Mesenchymal stem cell (in vitro differentiated cells and primary cell): Measurements from ENCODE around the gene KRTAP10-3.
"Not testable (repeated sequence)": the region's sequence is repeated elsewhere in the genome, so short reads cannot be mapped to it uniquely, and the experiment has no call there.

Experiments used
- DNase-seq: peaks from one replicate; pipeline ENCODE4 v3.0.0-alpha.2; 2013
- H2AFZ ChIP-seq: one replicate; pipeline ENCODE4 v1.6.1; 2013; ENCODE audit warnings: low read depth, mild to moderate bottlenecking, control low read depth, inconsistent platforms, low read length, moderate library complexity
- H2AK5ac ChIP-seq: 2 replicates; pipeline ENCODE4 v1.6.1; 2013; ENCODE audit warnings: low read length, moderate library complexity, mild to moderate bottlenecking, inconsistent platforms; ENCODE audit not compliant: severe bottlenecking
- H2BK120ac ChIP-seq: one replicate; pipeline ENCODE4 v1.6.1; 2013; ENCODE audit warnings: low read depth, mild to moderate bottlenecking, inconsistent platforms, low read length, moderate library complexity
- H2BK12ac ChIP-seq, 2 experiments: one replicate each; pipeline ENCODE4 v1.6.1; 2013; ENCODE audit warnings: inconsistent platforms in 2 of 2, low read length in 2 of 2, mild to moderate bottlenecking in 2 of 2, moderate library complexity in 2 of 2, control low read depth in 1 of 2
- H2BK15ac ChIP-seq: one replicate; pipeline ENCODE4 v1.6.1; 2013; ENCODE audit warnings: mild to moderate bottlenecking, low read depth, inconsistent platforms; ENCODE audit not compliant: poor library complexity, severe bottlenecking
- H2BK5ac ChIP-seq: 2 replicates; pipeline ENCODE4 v1.6.1; 2013; ENCODE audit warnings: low read depth, mild to moderate bottlenecking, low read length, control low read depth, inconsistent platforms; ENCODE audit not compliant: poor library complexity, severe bottlenecking
- H3K14ac ChIP-seq, 2 experiments: one replicate each; pipeline ENCODE4 v1.6.1; 2013; ENCODE audit warnings: inconsistent platforms in 2 of 2, low read length in 2 of 2, control low read depth in 1 of 2, mild to moderate bottlenecking in 1 of 2, moderate library complexity in 1 of 2
- H3K18ac ChIP-seq, 2 experiments: one replicate each; pipeline ENCODE4 v1.6.1; 2013; ENCODE audit warnings: inconsistent platforms in 2 of 2, low read length in 2 of 2, control low read depth in 1 of 2, low read depth in 1 of 2, mild to moderate bottlenecking in 1 of 2
- H3K23ac ChIP-seq, 2 experiments: one replicate each; pipeline ENCODE4 v1.6.1; 2013; ENCODE audit warnings: inconsistent platforms in 2 of 2, low read length in 2 of 2, mild to moderate bottlenecking in 2 of 2, moderate library complexity in 2 of 2, control low read depth in 1 of 2
- H3K27ac ChIP-seq: 2 replicates; pipeline ENCODE4 v1.5.1; 2013; ENCODE audit warnings: mild to moderate bottlenecking, moderate library complexity, low read length, control low read depth, inconsistent platforms; ENCODE audit not compliant: poor library complexity, severe bottlenecking
- H3K27me3 ChIP-seq, 2 experiments: 2 replicates each; pipeline versions ENCODE4 v1.6.1 to v1.7.0; 2013; ENCODE audit warnings: low read length in 2 of 2, mild to moderate bottlenecking in 2 of 2, moderate library complexity in 2 of 2, control low read depth in 1 of 2, inconsistent platforms in 1 of 2; ENCODE audit not compliant: control insufficient read depth in 1 of 2, insufficient read depth in 1 of 2
- H3K36me3 ChIP-seq, 2 experiments: 2 replicates each; pipeline versions ENCODE4 v1.6.1 to v1.7.0; 2013; ENCODE audit warnings: low read length in 2 of 2, control low read depth in 1 of 2, inconsistent platforms in 1 of 2, low read depth in 1 of 2, mild to moderate bottlenecking in 1 of 2; ENCODE audit not compliant: insufficient read depth in 2 of 2, control insufficient read depth in 1 of 2
- H3K4ac ChIP-seq, 2 experiments: one replicate each; pipeline ENCODE4 v1.6.1; 2013; ENCODE audit warnings: inconsistent platforms in 2 of 2, low read length in 2 of 2, mild to moderate bottlenecking in 2 of 2, moderate library complexity in 2 of 2, control low read depth in 1 of 2, low read depth in 1 of 2
- H3K4me1 ChIP-seq: 2 replicates; pipeline ENCODE4 v1.6.1; 2013; ENCODE audit warnings: low read depth, low read length, control low read depth; ENCODE audit not compliant: control insufficient read depth, insufficient read depth
- H3K4me2 ChIP-seq: 2 replicates; pipeline ENCODE4 v1.6.1; 2013; ENCODE audit warnings: low read length, mild to moderate bottlenecking, inconsistent platforms; ENCODE audit not compliant: poor library complexity, severe bottlenecking
- H3K4me3 ChIP-seq, 2 experiments: 2 replicates each; pipeline versions ENCODE4 v1.5.1 to v1.7.0; 2013; ENCODE audit warnings: low read length in 2 of 2, mild to moderate bottlenecking in 2 of 2, control low read depth in 1 of 2, low read depth in 1 of 2; ENCODE audit not compliant: insufficient read depth in 1 of 2
- H3K79me1 ChIP-seq: replicated peaks from 2 replicates; pipeline ENCODE4 v1.6.1; 2013; ENCODE audit warnings: mild to moderate bottlenecking, control low read depth, low read length, inconsistent platforms; ENCODE audit not compliant: poor library complexity, severe bottlenecking
- H3K9ac ChIP-seq: 2 replicates; pipeline ENCODE4 v1.7.0; 2013; ENCODE audit warnings: mild to moderate bottlenecking, low read length, moderate library complexity
- H3K9me3 ChIP-seq: 2 replicates; pipeline ENCODE4 v1.7.0; 2013; ENCODE audit warnings: mild to moderate bottlenecking, low read length; ENCODE audit not compliant: control insufficient read depth
- H4K8ac ChIP-seq: one replicate; pipeline ENCODE4 v1.6.1; 2013; ENCODE audit warnings: inconsistent platforms, mild to moderate bottlenecking, low read length, moderate library complexity
- H4K91ac ChIP-seq: one replicate; pipeline ENCODE4 v1.6.1; 2013; ENCODE audit warnings: mild to moderate bottlenecking, low read length, inconsistent platforms
- WGBS: methylation state at CpG from one replicate; pipeline ENCODE4 v1.1.7; 2013; ENCODE audit warnings: mixed read lengths; 5-methylcytosine and 5-hydroxymethylcytosine counted together

Gene KRTAP10-3

GRCh38 chr21:44590897-44591800 is 32.6 kb upstream of the KRTAP10-3 start:
- WGBS = 88% methylated on average over 17 of the region's 19 CpGs
- H3K9me3 ChIP-seq, H4K91ac ChIP-seq, H3K18ac ChIP-seq, H2BK12ac ChIP-seq, H3K4me2 ChIP-seq, H2BK120ac ChIP-seq, H3K14ac ChIP-seq, H3K23ac ChIP-seq, H2AK5ac ChIP-seq, H4K8ac ChIP-seq, H2AFZ ChIP-seq, DNase-seq, H3K4me1 ChIP-seq, H3K4ac ChIP-seq, H3K79me1 ChIP-seq, H3K36me3 ChIP-seq, H3K27ac ChIP-seq, H3K4me3 ChIP-seq, H3K9ac ChIP-seq, H2BK5ac ChIP-seq: not testable (repeated sequence)
- Histone ChIP-seq H2BK15ac (peak overlapping the region; percentile 26), H3K27me3 (peaks cover 39 to 42% of the 10 kb centered on the region in 2 experiments)

GRCh38 chr21:44590311-44590721 is 31.7 kb upstream of the KRTAP10-3 start:
- Histone ChIP-seq H3K27me3 (peaks cover 34 to 39% of the 10 kb centered on the region in 2 experiments), H3K36me3 (no peaks in the 10 kb centered on the region), H3K14ac (no peak overlapping the region), H3K18ac (no peak overlapping the region), H4K91ac (no peak overlapping the region), H3K4me3 (no peak overlapping the region), H3K4me1 (no peaks in the 10 kb centered on the region), H3K27ac (no peak overlapping the region), H2BK15ac (no peak overlapping the region), H3K4me2 (no peak overlapping the region), H3K79me1 (no peaks in the 10 kb centered on the region), H2BK120ac (no peak overlapping the region), H3K9me3 (peaks cover 2% of the 10 kb centered on the region), H2BK5ac (no peak overlapping the region), H2AFZ (no peak overlapping the region), H2AK5ac (no peak overlapping the region), H3K9ac (no peak overlapping the region), H3K23ac (no peak overlapping the region), H3K4ac (no peak overlapping the region), H2BK12ac (no peak overlapping the region), H4K8ac (no peak overlapping the region)
- DNase-seq = no peak
- WGBS = 84% methylated on average over 8 of the region's 10 CpGs

- H3K36me3 ChIP-seq = no peaks in the 10 kb centered on the region
- no peak overlapping the region for H2BK15ac ChIP-seq
- no peak overlapping the region for H3K4me3 ChIP-seq
- no peak overlapping the region for H3K23ac ChIP-seq
- H2AFZ ChIP-seq = no peak overlapping the region
- H4K8ac ChIP-seq = no peak overlapping the region
- no peak overlapping the region for H3K14ac ChIP-seq
- peaks cover 3% of the 10 kb centered on the region for H3K9me3 ChIP-seq
- no peak overlapping the region for H3K4ac ChIP-seq
- H4K91ac ChIP-seq = no peak overlapping the region
- H3K27ac ChIP-seq = no peak overlapping the region
- no peak overlapping the region for H2AK5ac ChIP-seq
- H3K4me1 ChIP-seq = no peaks in the 10 kb centered on the region
- H3K79me1 ChIP-seq = no peaks in the 10 kb centered on the region
- H3K18ac ChIP-seq = no peak overlapping the region
- WGBS = 85% methylated on average over 24 of the region's 24 CpGs
- peaks cover 30 to 39% of the 10 kb centered on the region in 2 experiments for H3K27me3 ChIP-seq
- no peak overlapping the region for H2BK120ac ChIP-seq
- H2BK12ac ChIP-seq = no peak overlapping the region
- H3K9ac ChIP-seq = no peak overlapping the region
- DNase-seq = no peak
- H3K4me2 ChIP-seq = no peak overlapping the region
- H2BK5ac ChIP-seq = no peak overlapping the region
Measured at GRCh38 chr21:44589586-44590305, 31.2 kb upstream of the KRTAP10-3 start.

- Histone ChIP-seq H3K27me3 (peaks cover 28 to 33% of the 10 kb centered on the region in 2 experiments), H3K14ac (no peak overlapping the region), H3K4me1 (no peaks in the 10 kb centered on the region), H2BK5ac (no peak overlapping the region), H4K91ac (no peak overlapping the region), H4K8ac (no peak overlapping the region), H2AK5ac (no peak overlapping the region), H3K4ac (no peak overlapping the region), H2AFZ (no peak overlapping the region), H2BK120ac (no peak overlapping the region), H3K18ac (no peak overlapping the region), H2BK15ac (no peak overlapping the region), H3K4me3 (no peak overlapping the region), H3K23ac (no peak overlapping the region), H3K27ac (no peak overlapping the region), H3K4me2 (no peak overlapping the region), H3K9ac (no peak overlapping the region), H3K79me1 (no peaks in the 10 kb centered on the region), H3K36me3 (no peaks in the 10 kb centered on the region), H3K9me3 (peaks cover 3% of the 10 kb centered on the region), H2BK12ac (no peak overlapping the region)
- DNase-seq = no peak
- 79% methylated on average over 2 of the region's 2 CpGs for WGBS
Measured at GRCh38 chr21:44589094-44589493, 30.5 kb upstream of the KRTAP10-3 start.
